ENCODE results near the gene MMP24OS. TPM values are rescaled to one million over a fixed set of nuclear protein-coding genes. Genes with fewer than 3 reads are reported as not detected.

MMP24OS gene
- total RNA-seq, 3 donors from 2014 or later, result 17.4 to 34.1 (median 32.9) TPM

DNA sequence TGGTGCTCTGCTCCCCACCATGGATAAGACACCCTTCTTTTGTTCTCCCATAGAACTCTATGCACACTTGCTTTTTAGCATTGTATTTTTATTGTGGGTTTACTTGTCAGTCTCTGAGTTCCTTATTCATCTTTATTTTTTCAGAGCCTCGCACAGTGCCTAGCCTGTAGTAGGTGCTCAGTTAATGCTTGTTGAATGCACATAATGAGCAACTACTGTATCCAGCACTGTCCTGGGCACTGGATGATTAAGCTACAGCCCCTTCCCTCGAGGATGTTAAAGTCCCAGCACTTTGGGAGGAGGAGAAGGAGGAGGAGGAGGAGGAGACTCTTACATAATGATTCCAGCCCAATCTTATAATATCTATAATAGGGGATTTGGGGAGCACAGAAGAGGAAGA is 34.6 kb downstream of the MMP24OS start:
- no peaks in the 10 kb centered on the region for H3K27me3 ChIP-seq
- H3K4me1 ChIP-seq, result no peaks in the 10 kb centered on the region
- H3K9me3 ChIP-seq, result no peaks in the 10 kb centered on the region
- no peak for DNase-seq (ENCODE audit: low spot score in 2 of 2)
- no peaks in the 10 kb centered on the region for H3K36me3 ChIP-seq
- no peak overlapping the region for H3K27ac ChIP-seq
- intact Hi-C loops (cut with DNase I; ENCODE audit: low total_unique reads), result no loop called here
- TF ChIP-seq, protein P1, sequence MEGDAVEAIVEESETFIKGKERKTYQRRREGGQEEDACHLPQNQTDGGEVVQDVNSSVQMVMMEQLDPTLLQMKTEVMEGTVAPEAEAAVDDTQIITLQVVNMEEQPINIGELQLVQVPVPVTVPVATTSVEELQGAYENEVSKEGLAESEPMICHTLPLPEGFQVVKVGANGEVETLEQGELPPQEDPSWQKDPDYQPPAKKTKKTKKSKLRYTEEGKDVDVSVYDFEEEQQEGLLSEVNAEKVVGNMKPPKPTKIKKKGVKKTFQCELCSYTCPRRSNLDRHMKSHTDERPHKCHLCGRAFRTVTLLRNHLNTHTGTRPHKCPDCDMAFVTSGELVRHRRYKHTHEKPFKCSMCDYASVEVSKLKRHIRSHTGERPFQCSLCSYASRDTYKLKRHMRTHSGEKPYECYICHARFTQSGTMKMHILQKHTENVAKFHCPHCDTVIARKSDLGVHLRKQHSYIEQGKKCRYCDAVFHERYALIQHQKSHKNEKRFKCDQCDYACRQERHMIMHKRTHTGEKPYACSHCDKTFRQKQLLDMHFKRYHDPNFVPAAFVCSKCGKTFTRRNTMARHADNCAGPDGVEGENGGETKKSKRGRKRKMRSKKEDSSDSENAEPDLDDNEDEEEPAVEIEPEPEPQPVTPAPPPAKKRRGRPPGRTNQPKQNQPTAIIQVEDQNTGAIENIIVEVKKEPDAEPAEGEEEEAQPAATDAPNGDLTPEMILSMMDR (IDR thresholded peaks at IDR 0.05), result no peak
- TF ChIP-seq POLR2AphosphoS5 (IDR thresholded peaks at IDR 0.05) (no peak), POLR2A (IDR thresholded peaks at IDR 0.05) (no peak)
- no peak overlapping the region for H3K4me3 ChIP-seq

DNA sequence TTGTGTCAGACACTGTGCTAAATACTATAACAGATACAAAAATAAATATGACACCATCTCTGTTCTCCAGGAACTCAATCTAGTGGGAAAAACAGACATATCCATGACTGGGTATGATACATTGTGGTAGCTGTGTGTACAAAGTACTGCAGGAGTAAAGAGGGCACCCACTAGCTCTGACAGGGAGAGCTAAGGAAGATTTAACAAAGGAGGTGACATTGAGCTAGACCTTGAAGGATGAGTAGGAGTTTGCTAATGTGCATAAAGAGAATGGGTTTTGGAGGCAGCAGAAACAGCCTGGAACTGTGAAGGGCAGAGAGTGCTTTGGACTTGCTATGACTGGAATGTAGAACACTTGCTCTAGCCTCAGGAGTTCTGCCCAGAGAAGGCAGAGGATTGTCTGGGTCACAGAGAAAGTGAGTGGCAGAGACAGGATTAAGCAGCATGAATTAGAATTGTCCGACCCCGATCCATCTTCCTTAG is 37.1 kb downstream of the MMP24OS start:
- Histone ChIP-seq H3K27me3 (no peaks in the 10 kb centered on the region), H3K9me3 (no peaks in the 10 kb centered on the region), H3K36me3 (no peaks in the 10 kb centered on the region), H3K4me1 (no peaks in the 10 kb centered on the region), H3K4me3 (no peak overlapping the region), H3K27ac (no peak overlapping the region)
- DNase-seq (ENCODE audit: low spot score in 2 of 2), result no peak
- intact Hi-C loops (cut with DNase I; ENCODE audit: low total_unique reads), result no loop called here
- TF ChIP-seq POLR2AphosphoS5 (IDR thresholded peaks at IDR 0.05) (no peak), POLR2A (IDR thresholded peaks at IDR 0.05) (no peak)
- TF ChIP-seq, protein P1 (IDR thresholded peaks at IDR 0.05), result no peak

DNA sequence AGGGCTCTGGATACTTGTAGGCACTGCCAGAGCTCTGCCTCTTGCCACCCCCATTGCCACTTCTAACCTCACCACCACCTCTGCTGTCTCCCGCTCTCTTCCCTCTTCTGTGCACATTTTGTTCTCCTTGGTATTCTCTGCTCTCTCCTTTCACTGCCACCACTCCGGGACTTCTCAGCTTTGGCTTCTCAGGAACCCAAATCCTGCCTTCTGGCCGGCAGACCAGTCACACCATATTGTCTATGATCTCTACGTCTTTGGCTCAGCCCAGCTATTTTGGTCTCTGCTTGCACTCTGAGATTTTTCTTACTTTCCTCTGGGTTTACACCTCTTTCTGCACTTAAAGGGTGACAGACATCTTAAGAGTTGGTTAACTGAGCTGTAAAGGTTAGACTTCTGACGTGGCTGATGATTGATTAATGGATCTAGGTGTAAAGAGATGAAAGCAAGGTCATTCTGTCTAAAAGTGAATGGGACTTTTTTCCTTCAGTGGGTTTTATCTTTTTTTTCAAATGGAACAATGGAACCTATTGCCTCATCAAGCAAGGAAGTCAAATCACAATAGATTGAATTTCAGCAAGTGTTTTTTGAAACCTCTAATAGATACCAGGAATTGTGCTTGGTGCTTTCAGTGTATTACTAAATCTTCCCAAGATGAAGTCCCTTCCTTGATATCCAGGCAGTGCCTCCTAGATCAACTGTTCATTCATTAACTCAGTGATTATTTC is 37.7 kb downstream of the MMP24OS start:
- no peak for DNase-seq (ENCODE audit: low spot score in 2 of 2)
- no peak overlapping the region for H3K4me3 ChIP-seq
- H3K36me3 ChIP-seq, result no peaks in the 10 kb centered on the region
- H3K27ac ChIP-seq, result no peak overlapping the region
- intact Hi-C loops (cut with DNase I; ENCODE audit: low total_unique reads), result no loop called here
- H3K27me3 ChIP-seq, result no peaks in the 10 kb centered on the region
- H3K4me1 ChIP-seq, result no peaks in the 10 kb centered on the region
- H3K9me3 ChIP-seq, result no peaks in the 10 kb centered on the region
- TF ChIP-seq, protein P1 (IDR thresholded peaks at IDR 0.05), result no peak

DNA sequence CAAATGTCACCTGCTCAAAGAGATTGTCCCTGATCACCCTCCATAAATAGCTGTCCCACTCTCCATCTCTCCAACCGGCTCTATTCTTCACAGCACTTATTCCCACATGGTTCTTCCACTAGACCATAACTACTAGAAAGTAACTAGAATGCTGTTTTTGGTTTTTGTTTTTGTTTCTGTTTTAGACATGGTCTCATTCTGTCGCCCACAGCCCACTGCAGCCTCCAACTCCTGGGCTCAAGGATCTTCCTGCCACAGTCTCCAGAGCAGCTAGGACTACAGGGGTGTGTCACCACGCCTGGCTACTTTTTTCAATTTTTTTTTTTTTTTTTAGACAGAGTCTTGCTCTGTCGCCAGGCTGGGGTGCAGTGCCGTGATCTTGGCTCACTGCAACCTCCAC is 39.2 kb downstream of the MMP24OS start:
- H3K4me3 ChIP-seq, result no peak overlapping the region

DNA sequence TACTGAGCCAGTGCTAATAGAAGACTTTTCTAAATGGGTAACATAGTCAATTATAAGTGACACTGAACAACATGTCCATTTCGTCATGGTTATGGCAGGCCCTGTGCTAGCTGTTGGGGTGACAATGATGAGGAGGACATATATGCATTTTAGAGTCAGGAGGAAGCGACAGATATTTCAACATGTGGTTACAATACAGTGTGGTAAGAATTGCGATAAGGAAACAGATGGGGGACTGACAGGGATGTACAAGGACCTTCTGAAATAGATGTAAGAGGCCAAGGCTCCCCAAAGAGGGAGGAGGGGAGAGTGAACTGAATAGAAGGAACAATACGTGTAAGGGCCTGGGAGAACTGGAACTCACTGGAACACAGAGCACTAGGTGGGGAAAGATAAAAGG is 39.8 kb downstream of the MMP24OS start:
- no peak for TF ChIP-seq POLR2AphosphoS5 (IDR thresholded peaks at IDR 0.05)
- TF ChIP-seq, protein P1 (IDR thresholded peaks at IDR 0.05), result no peak
- no peak for TF ChIP-seq POLR2A (IDR thresholded peaks at IDR 0.05)
- H3K27me3 ChIP-seq, result no peaks in the 10 kb centered on the region
- H3K4me1 ChIP-seq, result no peaks in the 10 kb centered on the region
- DNase-seq (ENCODE audit: low spot score in 2 of 2), result no peak
- intact Hi-C loops (cut with DNase I; ENCODE audit: low total_unique reads), result no loop called here
- no peaks in the 10 kb centered on the region for H3K9me3 ChIP-seq
- no peak overlapping the region for H3K27ac ChIP-seq
- no peaks in the 10 kb centered on the region for H3K36me3 ChIP-seq
- H3K4me3 ChIP-seq, result no peak overlapping the region

More for the DNA sequence above, 39.2 kb downstream of the MMP24OS start:
- Histone ChIP-seq H3K9me3 (no peaks in the 10 kb centered on the region), H3K27me3 (no peaks in the 10 kb centered on the region), H3K4me1 (no peaks in the 10 kb centered on the region), H3K36me3 (no peaks in the 10 kb centered on the region), H3K27ac (no peak overlapping the region)
- intact Hi-C loops (cut with DNase I; ENCODE audit: low total_unique reads), result no loop called here
- TF ChIP-seq POLR2AphosphoS5 (IDR thresholded peaks at IDR 0.05) (no peak), POLR2A (IDR thresholded peaks at IDR 0.05) (no peak)
- TF ChIP-seq, protein P1 (IDR thresholded peaks at IDR 0.05), result no peak
- no peak for DNase-seq (ENCODE audit: low spot score in 2 of 2)

Measured in breast epithelium (tissue), 4 donors.